CD4-positive, alpha-beta T cell (primary cell): ENCODE results near the gene CAMK2A. TPM values are rescaled to one million over a fixed set of nuclear protein-coding genes. Genes with fewer than 3 reads are reported as not detected.

Experiments used
- ATAC-seq: fragments of 200-7000 bp; cut with Tn5 transposase; one replicate; pipeline ENCODE4 v1.10.0; 2022; ENCODE audit warnings: mild to moderate bottlenecking; ENCODE audit not compliant: poor library complexity
- CTCF ChIA-PET: fragments of 350-600 bp; sonication (Branson Sonifier 250); formaldehyde crosslinking; loops from one replicate; lab custom pipeline; 2021; ENCODE audit warnings: antibody characterized with exemption, inconsistent platforms; lab: Charles Lee
- POLR2A ChIA-PET: fragments of 350-600 bp; sonication (Branson Sonifier 250); formaldehyde crosslinking; loops from one replicate; lab custom pipeline; 2021; ENCODE audit warnings: antibody characterized with exemption, inconsistent platforms; lab: Charles Lee
- DNase-seq, 14 experiments: peaks; one replicate each; pipeline ENCODE4 v3.0.0-alpha.2; 2013 to 2020; ENCODE audit warnings: mixed read lengths in 2 of 14
- H3K27ac ChIP-seq, 2 donors: one replicate each; pipeline versions ENCODE4 v1.5.1 to v1.7.0; 2013; ENCODE audit warnings: low read length in 2 of 2, low read depth in 1 of 2, mild to moderate bottlenecking in 1 of 2
- H3K27me3 ChIP-seq, 2 experiments: 1 replicate in 1 of 2; 2 replicates in 1 of 2; pipeline versions ENCODE4 v1.6.1 to v1.7.0; 2013; ENCODE audit warnings: low read length in 2 of 2, control low read depth in 1 of 2, mild to moderate bottlenecking in 1 of 2, moderate library complexity in 1 of 2; ENCODE audit not compliant: insufficient read depth in 2 of 2, control insufficient read depth in 1 of 2
- H3K36me3 ChIP-seq: one replicate; pipeline ENCODE4 v1.6.1; 2013; ENCODE audit warnings: low read length, control low read depth; ENCODE audit not compliant: insufficient read depth
- H3K4me1 ChIP-seq: one replicate; pipeline ENCODE4 v1.6.1; 2013; ENCODE audit warnings: low read length, control low read depth; ENCODE audit not compliant: insufficient read depth
- H3K4me3 ChIP-seq: one replicate; pipeline ENCODE4 v1.5.1; 2013; ENCODE audit warnings: mild to moderate bottlenecking, low read length, moderate library complexity
- H3K9me3 ChIP-seq, 2 experiments: 1 replicate in 1 of 2; 2 replicates in 1 of 2; pipeline versions ENCODE4 v1.6.1 to v1.7.0; 2013; ENCODE audit warnings: low read length in 2 of 2, mild to moderate bottlenecking in 2 of 2, control low read depth in 1 of 2, moderate library complexity in 1 of 2; ENCODE audit not compliant: control insufficient read depth in 1 of 2, insufficient read depth in 1 of 2
- H3K27ac Mint-ChIP-seq: one replicate; pipeline ENCODE4 v1.8.0; 2020; ENCODE audit warnings: mixed read lengths
- H3K27me3 Mint-ChIP-seq: one replicate; pipeline ENCODE4 v1.8.0; 2021; ENCODE audit warnings: mixed read lengths
- H3K36me3 Mint-ChIP-seq: one replicate; pipeline ENCODE4 v1.8.0; 2021; ENCODE audit warnings: low read depth, mixed read lengths
- H3K4me1 Mint-ChIP-seq: one replicate; pipeline ENCODE4 v1.8.0; 2021; ENCODE audit warnings: low read depth, mixed read lengths
- H3K4me3 Mint-ChIP-seq: one replicate; pipeline ENCODE4 v1.8.0; 2020; ENCODE audit warnings: mild to moderate bottlenecking, mixed read lengths
- H3K9me3 Mint-ChIP-seq: one replicate; pipeline ENCODE4 v1.8.0; 2020; ENCODE audit warnings: mixed read lengths
- CTCF ChIP-seq: fragments of 200-600 bp; IDR thresholded peaks from one replicate; pipeline ENCODE4 v1.8.0; 2022; ENCODE audit warnings: antibody characterized with exemption, mild to moderate bottlenecking
- intact Hi-C, 2 experiments: fragments of 100-400 bp; cut with DNase I in 1 of 2; cut with micrococcal nuclease in 1 of 2; formaldehyde crosslinking; loops; one replicate each; pipeline versions ENCODE4 v1.15.1 to v1.9.0; 2023 to 2025; cut with DNase I, micrococcal nuclease
- total RNA-seq, 174 experiments: library from RNA in 2 of 174; stranded (reverse) in 2 of 174; gene quantifications; one replicate each; pipeline ENCODE4 v1.2.3 and lab custom pipeline; 2021 to 2026

CAMK2A gene
- total RNA-seq, 2 experiments from 2014 or later, result 0.05 to 0.22 TPM

GRCh38 chr5:150288361-150288760 is 1.2 kb downstream of the CAMK2A start:
- H3K36me3 Mint-ChIP-seq, result no peaks in the 10 kb centered on the region
- no peaks in the 10 kb centered on the region for H3K4me1 ChIP-seq
- H3K27ac Mint-ChIP-seq, result no peak overlapping the region
- no peak overlapping the region for H3K4me3 Mint-ChIP-seq
- H3K27me3 ChIP-seq, result no peaks in the 10 kb centered on the region
- no peak for TF ChIP-seq CTCF
- H3K4me3 ChIP-seq, result no peak overlapping the region
- H3K27me3 Mint-ChIP-seq, result peaks cover 5% of the 10 kb centered on the region
- no peak overlapping the region for H3K27ac ChIP-seq
- H3K9me3 ChIP-seq, result no peaks in the 10 kb centered on the region
- no peak for ATAC-seq
- H3K36me3 ChIP-seq, result no peaks in the 10 kb centered on the region
- CTCF ChIA-PET, result no interaction called here
- DNase-seq, result no peak
- intact Hi-C loops, result no loop called here
- H3K4me1 Mint-ChIP-seq, result no peaks in the 10 kb centered on the region
- no peaks in the 10 kb centered on the region for H3K9me3 Mint-ChIP-seq
- POLR2A ChIA-PET, result no interaction called here

GRCh38 chr5:150286820-150287219 is 2.8 kb downstream of the CAMK2A start:
- intact Hi-C loops, result no loop called here
- no peak for ATAC-seq
- CTCF ChIA-PET, result no interaction called here
- no peaks in the 10 kb centered on the region for H3K4me1 Mint-ChIP-seq
- H3K4me1 ChIP-seq, result no peaks in the 10 kb centered on the region
- H3K4me3 ChIP-seq, result no peak overlapping the region
- no peaks in the 10 kb centered on the region for H3K9me3 ChIP-seq
- peak in 1 of 14 experiments; percentile 5 for DNase-seq
- no peaks in the 10 kb centered on the region for H3K36me3 ChIP-seq
- H3K36me3 Mint-ChIP-seq, result no peaks in the 10 kb centered on the region
- POLR2A ChIA-PET, result no interaction called here
- no peaks in the 10 kb centered on the region for H3K27me3 Mint-ChIP-seq
- H3K27me3 ChIP-seq, result no peaks in the 10 kb centered on the region
- H3K27ac Mint-ChIP-seq, result no peak overlapping the region
- H3K27ac ChIP-seq, result no peak overlapping the region
- H3K4me3 Mint-ChIP-seq, result no peak overlapping the region
- no peak for TF ChIP-seq CTCF
- H3K9me3 Mint-ChIP-seq, result no peaks in the 10 kb centered on the region

GRCh38 chr5:150285114-150285513 is 4.5 kb downstream of the CAMK2A start:
- Mint-ChIP-seq H3K4me3 (no peak overlapping the region), H3K27me3 (peaks cover 5% of the 10 kb centered on the region), H3K9me3 (no peaks in the 10 kb centered on the region), H3K27ac (no peak overlapping the region), H3K36me3 (no peaks in the 10 kb centered on the region), H3K4me1 (no peaks in the 10 kb centered on the region)
- Histone ChIP-seq H3K4me3 (no peak overlapping the region), H3K4me1 (no peaks in the 10 kb centered on the region), H3K27me3 (no peaks in the 10 kb centered on the region), H3K9me3 (no peaks in the 10 kb centered on the region), H3K36me3 (no peaks in the 10 kb centered on the region), H3K27ac (no peak overlapping the region)
- ChIA-PET CTCF (no interaction called here), POLR2A (no interaction called here)
- no peak for ATAC-seq
- DNase-seq, result no peak
- intact Hi-C loops, result no loop called here
- TF ChIP-seq CTCF, result no peak
